Renal cortical epithelial cell (primary cell): Measurements from ENCODE around the gene THSD4. TPM values are rescaled to one million over a fixed set of nuclear protein-coding genes. Genes with fewer than 3 reads are reported as not detected.

Source experiments
- DNase-seq: peaks from one replicate; pipeline ENCODE4 v3.0.0-alpha.2; 2011; ENCODE audit warnings: low read depth
- total RNA-seq: library from RNA; depleted of rRNA; stranded (reverse); fragments of >200 nt; gene quantifications from 2 replicates; pipeline ENCODE4 v1.2.3, GENCODE V29; 2014

Gene THSD4
- total RNA-seq, 1 donor from 2014 or later = 58.6 TPM

DNA sequence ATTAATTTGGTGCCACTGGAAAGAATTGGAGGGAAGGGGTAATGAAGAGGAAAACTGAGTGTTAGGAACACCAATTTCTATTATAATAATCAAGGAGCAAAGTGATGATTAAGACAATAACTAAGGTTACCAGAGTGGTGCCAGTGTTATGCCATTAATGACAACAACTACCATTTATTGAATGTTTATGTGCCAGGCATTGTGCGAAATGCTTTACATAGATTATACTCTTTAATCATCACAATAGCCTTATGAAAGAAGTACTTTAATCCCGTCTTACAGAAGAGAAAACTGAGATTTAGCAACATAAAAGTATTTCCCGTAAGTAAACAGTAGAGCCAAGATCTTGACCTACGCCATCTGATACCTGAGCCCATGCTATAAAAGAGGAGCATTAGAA, 507.8 kb downstream of the THSD4 start:
- no peak for DNase-seq

- DNase-seq = no peak
These were observed 511.4 kb downstream of the THSD4 start for GRCh38 chr15:71626596-71627088.

DNA sequence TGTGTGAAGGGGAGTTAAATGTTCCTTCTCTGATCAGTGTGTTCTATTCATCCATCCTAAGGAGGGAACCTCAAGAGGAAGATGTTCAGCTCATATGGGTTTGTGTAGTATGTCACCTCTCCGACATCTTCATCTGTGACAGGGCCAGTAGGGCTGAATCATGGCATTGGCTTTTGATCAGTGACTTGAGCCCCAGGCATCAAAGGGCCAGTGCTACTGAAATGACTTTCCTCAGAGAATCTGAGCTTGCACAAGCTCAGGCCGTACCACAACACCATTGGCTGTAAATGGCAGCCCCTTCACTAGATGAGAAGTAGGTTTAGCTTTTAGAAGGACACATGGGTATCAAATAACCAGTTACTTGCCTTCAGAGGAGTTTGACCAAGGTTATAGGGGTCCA, 511.9 kb downstream of the THSD4 start:
- DNase-seq = no peak

DNA sequence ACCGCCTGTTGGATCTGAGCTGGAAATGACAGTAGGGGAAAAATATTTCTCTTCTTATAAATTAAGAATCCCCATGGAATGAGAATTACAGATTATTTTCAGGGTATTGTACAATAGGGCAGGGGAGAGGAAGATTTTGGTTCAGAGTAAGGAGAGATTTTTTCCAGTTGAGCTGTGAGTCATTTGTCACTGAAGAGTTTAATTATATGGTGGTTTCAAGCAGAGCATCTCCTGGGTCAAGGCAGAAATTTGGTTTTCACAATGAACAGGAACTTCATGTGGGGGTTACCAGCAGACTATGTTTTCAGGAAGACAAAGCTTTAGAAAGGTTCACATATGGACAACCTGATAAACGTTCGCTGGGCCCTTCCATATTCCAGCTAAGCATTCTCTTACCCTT, 512.3 kb downstream of the THSD4 start:
- no peak for DNase-seq

DNA sequence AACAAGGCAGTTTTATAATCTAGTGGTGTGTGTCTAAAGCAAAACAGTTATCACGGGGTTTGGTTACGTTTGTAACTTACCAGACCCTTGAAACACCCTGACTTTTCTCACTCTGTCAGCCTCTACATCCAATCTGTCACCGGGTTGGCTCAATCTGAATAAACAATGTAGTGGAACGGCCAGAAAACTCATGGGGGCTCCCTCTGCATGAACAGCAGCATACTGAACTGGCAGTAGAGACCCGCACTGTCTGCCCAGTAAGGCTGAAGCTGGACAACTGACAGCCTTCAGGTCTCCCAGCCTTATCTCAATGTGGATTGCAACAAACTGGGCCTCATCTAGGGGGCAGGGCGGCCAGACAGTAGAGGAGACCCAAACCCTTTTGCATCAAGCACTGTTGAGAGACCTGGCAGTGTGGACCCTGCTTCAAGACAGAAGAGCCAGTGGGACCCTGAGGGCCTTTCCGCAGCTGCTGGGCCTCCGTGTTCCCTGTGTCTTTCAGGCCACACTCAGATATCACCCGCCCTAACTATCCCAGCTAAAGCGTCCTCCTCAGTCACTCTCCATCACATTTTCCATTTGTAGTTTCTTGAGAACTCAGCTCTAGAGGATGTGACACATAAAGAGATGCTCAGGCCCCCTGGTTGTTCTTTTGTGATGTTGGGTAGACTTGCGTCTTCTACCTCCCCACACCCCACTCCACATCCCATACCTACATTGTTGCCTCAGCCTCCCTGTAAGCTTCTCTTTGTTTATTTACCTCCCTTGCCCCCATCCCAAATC, 513.9 kb downstream of the THSD4 start:
- DNase-seq = no peak

DNA sequence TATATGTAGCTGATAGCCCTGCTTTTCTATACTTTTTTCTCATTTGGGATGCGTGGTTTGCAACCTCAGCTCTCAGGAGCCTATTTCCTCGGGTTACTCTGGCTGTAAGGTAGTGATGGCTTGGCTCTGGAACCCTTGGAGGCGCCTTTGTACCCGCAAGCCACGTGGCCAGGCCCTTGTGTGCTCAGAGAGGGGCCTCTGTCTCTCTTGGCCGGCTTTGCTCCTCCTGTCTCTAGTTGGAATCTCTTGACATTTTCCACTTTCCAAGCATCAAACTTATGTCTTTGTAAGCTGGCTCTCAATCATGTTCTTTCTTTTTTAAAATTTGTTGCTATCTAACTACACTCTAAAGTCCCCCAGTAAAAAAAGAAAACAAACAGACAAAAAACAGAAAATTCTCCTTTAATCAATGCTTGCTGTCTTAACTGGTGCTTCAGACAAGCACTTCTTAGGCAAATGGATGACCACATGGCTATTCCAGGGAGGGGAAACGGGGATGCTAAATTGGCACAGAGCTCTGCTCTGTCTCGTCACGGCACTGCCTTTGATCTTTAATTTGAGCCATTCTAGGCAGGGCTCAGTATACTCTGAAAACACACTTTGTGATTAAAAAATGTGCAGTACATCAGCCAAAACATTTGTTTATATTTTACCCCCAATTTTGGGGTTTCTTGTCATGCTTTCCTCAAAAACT, 514.7 kb downstream of the THSD4 start:
- DNase-seq = no peak

DNA sequence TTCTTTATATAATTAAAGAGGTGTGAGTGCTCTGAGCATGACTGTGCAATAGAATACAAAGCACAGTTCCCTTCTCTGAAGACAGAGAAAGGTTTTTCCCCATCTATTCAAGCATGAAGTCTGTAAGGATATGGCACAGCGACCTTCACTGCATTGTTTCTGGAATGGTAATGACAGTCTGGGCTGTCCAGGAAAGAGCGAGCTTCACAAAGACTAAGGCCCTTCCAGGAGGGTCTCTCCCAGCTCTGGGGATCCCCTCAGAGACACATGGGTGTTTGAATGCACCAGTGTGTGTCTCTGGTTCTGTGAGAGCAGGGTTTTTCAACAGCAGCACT, 515.2 kb downstream of the THSD4 start:
- peak; percentile 47 for DNase-seq

DNA sequence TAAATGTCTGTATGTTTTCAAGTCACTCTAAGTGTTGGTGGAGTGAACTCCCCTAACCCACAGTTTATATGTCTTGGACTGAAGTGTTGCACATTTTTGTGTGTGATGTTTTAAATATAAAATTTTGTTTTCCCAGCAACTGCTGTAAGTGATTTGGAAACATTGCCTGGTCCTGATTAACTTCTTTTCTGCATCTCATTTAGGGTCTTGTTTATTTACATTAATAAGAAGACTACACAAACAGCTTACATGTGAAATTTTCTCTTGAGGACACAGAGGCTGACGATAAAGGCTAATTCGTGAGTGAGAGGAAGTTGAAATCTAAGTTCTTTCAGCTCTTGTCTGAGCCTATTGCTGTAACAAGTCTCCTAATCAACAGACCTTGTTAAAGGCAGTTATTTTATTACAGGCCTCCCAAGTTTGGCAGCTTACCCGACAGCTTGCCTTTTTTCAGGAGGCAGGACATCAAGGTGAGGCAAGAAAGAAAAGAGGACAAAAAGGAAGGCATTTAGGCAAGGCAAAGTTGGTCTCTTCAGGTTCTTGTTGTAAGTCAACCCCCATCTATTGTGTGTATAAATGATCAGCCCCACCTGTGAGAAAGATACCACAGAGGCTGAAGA, 517.4 kb downstream of the THSD4 start:
- DNase-seq = no peak

- peak; percentile 53 for DNase-seq
These were observed 519.7 kb downstream of the THSD4 start for GRCh38 chr15:71634820-71635560.

GRCh38 chr15:71635735-71636134, 520.5 kb downstream of the THSD4 start:
- no peak for DNase-seq

DNA sequence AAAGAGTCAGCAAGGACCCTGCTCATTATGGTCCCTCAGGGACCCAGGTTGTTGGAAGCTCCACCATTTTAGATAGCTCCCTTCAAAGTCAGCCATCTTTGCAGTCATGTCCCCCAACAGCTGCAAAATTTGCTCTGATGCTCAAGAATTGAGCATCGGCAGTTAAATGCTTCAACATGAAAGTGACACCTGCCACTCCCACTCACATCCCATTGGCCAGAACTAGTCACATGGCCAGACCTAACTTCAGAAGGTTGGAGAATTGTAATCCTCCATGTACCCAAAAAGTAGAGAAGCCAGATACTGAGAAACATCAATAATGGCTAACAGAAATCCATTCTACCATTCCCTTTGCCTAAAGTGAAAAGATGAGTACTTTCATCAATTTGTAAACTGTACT, 523.6 kb downstream of the THSD4 start:
- no peak for DNase-seq

GRCh38 chr15:71639471-71639870, 524.2 kb downstream of the THSD4 start:
- no peak for DNase-seq

GRCh38 chr15:71643918-71644317, 528.6 kb downstream of the THSD4 start:
- DNase-seq = no peak

GRCh38 chr15:71646767-71647486, 531.7 kb downstream of the THSD4 start:
- DNase-seq = no peak

DNA sequence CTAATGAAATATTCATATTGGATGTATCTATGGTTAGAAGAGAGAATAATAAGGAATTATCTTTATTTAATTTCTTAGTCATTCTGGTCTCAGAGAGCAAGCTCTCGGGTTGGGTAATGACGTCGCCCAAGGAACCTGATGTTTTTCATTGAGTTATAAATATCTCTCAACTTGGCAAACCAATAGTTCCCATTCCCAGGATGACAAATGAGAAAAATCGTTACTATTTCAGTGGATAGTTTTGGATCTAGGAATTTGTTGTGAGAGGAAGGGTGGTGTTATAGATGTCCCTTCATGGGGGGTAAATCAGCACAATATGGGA, 532.2 kb downstream of the THSD4 start:
- DNase-seq = no peak

GRCh38 chr15:71648095-71648494, 532.8 kb downstream of the THSD4 start:
- no peak for DNase-seq

- DNase-seq = peak; percentile 40
These were observed 534.6 kb downstream of the THSD4 start for GRCh38 chr15:71649894-71650293.

DNA sequence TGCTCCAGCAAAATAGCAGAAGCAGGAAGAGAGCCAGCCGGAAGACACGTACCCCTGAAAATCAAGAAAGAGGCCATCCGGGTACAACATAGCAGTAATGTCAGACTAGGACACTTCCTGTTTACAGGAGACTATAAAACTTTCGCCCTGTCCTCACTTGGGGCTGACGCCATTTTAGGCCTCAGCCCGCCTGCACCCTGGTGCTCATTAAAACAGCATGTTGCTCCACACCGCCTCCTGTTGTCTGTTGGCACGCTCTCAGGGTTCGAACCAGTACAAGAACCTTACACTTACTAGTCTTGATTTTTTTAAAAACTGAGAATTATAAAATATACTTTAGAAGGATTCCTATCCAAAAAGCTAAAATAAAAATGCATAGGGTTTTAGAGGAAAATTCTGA, 535.3 kb downstream of the THSD4 start:
- no peak for DNase-seq

GRCh38 chr15:71651750-71652186, 536.5 kb downstream of the THSD4 start:
- peak; percentile 90 for DNase-seq

DNA sequence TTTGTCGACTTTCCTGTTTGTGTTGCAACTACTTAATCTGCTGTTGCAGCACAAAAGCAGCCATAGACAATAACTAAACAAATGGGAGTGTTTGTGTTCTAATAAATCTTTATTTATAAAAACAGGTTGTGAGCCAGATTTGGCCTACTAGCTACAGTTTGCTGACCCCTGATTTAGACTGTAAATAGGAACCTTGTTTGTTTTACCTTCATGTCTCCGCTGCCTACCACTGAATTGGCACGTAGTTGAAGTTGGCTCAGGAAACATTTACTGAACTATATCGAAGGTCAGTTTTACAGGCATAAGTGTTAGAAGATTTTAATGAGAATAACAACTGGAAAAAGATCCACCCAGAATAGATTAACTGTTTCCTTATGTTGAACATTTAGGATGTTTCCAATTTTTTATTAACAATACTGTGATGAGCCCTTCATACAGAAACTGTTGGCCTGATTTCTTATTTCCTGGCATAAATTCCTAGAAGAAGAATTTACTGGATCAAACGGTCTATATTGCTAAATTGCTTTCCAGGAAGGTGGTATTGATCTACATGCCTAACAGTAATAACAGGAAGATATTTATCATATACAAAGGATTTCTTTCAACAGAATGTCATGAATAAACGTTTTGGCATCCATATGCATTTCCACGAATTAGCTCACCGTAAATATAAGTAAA, 538.9 kb downstream of the THSD4 start:
- DNase-seq = no peak

GRCh38 chr15:71654720-71655174, 539.5 kb downstream of the THSD4 start:
- DNase-seq = no peak
